Measurements from ENCODE around the gene TSSK6.

TSSK6 gene

DNA sequence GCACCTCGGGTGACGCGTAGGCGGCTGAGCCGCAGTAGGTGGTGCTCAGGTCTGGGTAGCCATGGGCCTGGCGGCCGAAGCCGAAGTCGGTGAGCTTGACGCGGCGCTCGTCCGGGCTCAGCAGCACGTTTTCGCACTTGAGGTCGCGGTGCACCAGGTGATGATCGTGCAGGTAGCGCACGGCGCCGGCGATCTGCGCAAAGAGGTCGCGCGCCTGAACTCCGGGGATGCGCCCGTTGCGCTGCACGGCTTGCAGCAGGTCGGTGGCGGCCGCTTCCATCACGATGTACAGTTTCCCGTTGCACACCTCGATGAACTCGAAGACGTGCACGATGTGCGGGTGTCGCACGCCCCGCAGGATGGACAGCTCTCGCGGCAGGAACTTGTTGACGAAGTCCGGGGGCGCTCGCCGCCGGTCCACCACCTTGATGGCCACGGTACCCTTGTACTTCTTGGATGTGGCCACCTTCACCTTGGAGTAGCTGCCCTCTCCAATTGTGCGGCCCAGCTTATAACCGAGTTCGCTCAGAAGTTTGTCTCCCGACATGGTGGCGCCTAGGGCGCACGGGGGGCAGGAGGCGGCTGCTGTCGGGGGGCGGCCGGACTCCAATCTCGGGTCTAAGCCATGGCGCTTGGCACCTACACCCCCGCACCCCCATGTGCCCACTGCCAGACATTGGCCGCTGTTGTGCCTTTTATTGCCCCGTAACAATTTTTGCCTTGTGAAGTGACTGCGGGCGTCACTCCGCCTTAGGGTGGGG, at the start of gene TSSK6:
TSSK6 (minus strand) TSS at position 668 of the 761 bp plus-strand sequence; CDS start at position 547, 121 bp downstream.
- DNase-seq: no peak

DNA sequence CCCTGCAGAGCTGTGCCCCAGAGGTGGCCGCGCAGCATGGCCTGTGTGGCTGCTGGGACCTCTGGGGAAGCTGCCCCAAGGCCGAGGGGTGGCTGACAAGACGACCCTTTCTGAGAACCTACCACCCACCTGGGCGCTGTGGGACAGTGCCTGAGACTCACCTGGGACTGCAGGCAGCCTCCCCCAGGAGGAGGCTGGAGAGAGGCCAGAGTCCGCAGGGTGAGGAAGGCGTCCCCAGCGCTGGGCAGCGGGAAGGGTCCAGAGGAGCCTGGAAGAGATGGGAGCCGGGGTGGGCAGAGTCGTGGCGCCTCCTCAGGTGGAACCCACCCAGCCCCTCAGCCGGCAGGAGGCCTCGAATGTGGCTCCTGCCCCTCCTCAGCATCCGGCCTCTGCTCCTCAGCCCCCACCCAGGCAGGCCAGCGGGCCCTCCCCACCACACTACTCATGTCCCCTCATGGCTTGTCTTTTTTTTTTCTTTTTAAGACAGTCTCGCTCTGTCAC, 48.0 kb upstream of the TSSK6 start:
- no peak for DNase-seq

DNA sequence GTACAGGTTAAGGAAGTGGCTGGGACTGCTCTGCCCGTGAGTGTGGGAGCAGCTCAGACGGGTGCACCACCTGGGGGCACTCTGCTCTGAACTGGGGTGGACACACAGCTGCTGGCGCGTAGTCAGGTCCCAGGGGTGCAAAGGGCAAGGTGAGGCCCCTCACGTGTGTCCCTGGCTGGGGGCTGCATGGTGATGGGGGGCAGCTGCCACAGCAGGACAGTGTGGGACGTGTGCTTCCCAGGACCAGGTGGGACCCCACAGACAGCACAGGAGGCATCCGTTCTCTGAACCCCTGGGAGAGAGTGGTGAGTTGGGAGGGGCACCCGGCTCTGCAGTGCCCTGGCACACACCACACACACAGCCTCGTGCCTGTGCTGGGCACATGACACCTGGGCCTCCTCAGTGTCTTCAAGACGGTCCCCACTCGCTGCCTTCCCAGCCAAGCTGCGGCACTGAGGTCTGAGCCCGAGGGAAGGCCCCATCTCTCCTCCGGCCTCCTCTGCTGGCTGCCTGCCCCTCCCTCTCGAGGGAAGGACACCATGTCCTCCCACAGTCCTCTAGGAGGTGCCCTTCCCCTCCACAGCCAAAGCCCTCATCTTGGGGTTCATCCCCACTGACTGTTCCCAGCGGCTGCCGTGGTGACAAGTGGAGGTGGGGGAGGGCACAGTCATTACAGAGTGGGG, 47.5 kb upstream of the TSSK6 start:
- DNase-seq: no peak

DNA sequence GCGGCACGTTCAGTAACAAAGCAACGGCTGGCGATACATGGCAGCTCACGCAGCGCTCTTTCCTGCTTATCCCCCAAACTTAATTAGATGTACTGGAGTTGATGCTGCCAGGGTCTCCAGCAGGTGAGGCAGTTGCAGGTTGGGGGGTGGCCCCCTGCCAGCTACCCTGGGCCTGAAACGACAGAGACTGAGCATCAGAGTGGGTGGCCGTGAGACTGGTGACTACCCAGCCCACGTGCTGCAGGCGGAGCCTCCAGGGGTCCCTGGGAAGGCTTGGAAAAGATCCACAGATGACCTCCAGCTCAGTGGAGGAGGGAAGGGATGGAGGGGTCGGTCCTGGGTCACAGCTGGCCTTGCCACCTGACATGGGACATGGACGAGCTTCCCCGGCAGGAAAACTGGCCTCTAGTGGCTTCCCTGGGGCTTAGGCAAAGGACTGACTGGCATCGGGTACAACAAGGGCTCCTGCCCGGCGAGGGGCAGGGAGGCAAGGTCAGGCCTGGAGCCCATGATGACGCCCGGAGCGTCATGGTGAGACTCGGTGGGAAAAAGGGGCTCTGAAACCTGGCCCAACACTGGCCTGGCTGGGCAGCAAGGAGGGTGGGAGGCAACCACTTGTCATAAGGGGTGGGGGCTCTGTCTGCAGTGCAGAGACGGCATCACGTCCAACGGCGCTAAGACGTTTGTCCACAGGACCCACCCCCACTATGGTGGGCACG, 46.8 kb upstream of the TSSK6 start:
- no peak for DNase-seq

DNA sequence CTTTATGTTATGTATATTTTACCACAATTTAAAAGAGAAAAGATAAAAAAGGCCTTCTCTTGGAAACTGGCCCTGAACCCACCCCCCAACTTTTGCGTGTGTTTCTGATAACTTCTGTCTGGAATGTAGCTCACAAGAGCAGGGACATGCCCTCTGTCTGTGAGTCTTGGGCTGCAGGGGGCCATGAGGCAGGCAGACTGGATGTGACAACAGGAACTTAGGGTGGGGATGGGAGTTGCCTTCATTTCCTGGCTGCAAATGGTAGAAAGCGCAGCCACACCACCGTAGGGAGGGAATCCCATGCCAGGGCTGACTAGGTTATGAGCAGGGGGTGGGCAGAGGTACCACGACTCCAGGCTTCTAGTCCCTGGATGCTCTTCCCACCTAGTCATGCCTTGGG, 44.6 kb upstream of the TSSK6 start:
- no peak for DNase-seq

DNA sequence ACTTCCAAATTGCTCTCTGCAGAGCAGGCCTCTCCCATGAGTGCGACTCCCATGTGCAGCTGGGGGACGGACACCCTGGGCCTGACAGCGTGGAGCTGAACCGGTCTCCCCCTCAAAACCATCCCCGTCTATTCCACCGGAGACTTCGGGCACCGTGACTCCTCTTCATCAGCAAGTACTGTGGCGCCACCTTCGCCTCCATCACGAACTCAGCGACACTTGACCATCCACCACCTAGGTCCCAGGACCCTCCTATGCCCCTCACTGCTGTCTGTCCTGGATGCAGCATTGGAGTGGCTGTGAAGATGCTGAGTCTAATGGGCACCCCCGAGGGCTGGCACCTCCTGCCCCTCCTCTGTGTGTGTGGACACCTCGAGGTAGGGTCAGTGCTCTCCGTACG, 43.3 kb upstream of the TSSK6 start:
- DNase-seq: no peak

DNA sequence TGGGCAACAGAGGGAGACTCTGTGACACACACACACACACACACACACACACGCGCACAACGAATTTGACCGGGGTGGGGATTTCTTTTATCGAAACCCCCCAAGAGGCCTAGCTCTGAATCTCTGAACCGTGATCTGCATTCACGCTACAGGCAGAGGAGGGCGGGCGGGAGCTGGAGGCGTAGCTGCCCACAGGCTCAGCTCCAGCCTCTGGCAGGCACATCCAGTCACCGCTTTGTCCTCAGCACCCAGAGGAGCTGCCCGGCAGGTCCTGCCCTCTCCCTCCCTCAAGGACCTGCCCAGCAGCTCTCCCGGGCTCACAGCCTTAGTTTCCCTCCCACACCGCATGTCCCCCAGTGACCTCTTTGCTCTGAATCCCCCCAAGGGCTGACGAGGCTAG, 42.7 kb upstream of the TSSK6 start:
- DNase-seq: no peak

DNA sequence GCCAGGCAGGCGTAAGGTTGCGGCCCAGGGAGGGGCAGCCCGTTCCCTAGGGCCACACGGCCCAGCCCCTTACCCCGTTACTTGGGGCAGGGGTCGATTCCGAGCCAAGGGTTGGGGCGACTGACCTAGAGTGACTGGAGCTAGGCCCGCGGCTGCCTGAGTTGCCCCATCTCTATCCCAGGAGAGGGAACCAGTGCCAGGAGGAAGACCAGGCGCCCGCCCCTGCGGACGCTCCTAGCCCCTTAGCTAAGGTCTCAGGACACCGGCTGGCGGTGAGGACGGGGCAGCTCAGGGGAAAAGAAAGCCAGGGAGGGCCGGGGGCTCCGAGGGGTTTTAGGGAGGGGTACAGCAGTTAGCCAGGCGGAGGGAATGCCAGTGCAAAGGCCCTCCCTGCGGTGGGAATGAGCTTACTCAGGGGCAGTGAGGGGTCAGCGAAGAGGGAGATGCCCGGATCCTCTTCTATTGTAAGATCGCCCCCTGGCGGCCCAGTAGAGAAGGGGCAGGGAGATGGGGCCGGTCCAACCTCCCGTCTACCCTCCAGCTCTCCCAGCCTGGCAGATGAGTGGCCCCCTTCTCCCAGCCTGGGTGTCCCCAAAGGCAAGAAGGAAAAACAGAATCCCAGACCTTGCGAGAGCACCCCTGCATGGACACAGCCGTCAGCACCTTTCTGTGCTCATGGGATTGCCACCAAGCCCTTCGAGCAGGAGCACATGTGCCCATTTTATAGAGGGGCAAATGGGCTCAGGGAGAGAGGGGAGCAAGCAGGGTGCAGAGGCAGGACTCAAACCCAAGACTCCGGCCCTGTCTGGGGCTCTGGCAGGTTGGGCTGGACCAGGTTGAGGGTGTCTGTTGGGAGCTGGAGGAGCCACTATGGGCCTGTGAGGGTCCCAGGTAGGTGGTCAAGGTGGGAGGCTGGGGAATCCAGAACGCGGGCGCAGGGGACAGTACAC, 39.0 kb upstream of the TSSK6 start:
- DNase-seq: no peak

DNA sequence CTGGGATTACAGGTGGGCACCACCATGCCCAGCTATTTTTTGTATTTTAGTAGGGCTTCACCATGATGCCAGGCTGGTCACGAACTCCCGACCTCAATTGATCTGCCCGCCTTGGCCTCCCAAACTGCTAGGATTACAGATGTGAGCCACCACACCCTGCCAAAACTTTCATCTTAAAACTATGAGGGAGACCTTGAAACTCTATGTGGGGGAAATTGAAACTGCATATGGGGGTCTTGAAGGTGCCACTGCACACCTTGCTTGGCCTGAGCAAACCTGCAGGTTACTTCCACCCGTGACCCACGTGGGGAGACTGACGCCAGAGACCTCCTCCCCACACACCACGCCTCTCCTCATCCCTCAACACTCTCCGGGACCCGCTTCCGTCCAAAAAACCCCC, 38.3 kb upstream of the TSSK6 start:
- DNase-seq: no peak

DNA sequence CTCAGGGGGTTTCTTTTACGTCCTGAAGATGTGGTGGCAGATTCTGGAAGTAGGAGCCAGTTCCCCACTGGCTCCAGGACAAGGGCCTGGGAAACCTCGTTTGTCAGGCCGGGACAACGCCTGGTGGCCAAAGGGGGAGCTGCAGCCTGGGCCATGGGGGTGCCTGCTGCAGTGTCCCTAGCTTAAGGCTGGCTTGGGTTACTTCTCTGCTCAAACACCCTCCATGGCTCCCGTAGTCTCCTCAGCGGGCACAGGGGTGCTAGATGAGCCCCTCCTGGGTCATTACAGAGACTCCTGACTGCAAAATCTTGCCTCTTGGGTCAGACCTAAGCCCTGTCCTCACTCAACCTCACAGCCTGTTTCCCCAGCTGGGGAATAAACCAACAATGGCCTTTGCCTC, 37.5 kb upstream of the TSSK6 start:
- no peak for DNase-seq

DNA sequence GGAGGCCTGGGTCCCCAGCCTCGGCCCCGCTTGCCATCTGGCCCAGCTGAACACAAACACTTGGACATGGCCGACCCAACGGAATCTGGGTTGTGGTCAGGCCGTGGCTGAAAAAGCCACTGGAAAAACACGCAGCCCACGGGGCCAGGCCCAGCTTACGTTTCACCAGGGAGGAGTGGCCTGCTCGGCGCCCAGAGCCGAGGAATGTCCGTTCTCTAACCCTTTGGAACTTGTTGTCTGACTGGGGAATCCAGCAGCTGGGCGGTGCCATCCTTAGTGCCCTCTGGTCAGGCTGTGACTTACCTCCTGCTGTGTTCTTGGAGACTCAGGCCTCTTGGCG, 36.5 kb upstream of the TSSK6 start:
- DNase-seq: no peak

DNA sequence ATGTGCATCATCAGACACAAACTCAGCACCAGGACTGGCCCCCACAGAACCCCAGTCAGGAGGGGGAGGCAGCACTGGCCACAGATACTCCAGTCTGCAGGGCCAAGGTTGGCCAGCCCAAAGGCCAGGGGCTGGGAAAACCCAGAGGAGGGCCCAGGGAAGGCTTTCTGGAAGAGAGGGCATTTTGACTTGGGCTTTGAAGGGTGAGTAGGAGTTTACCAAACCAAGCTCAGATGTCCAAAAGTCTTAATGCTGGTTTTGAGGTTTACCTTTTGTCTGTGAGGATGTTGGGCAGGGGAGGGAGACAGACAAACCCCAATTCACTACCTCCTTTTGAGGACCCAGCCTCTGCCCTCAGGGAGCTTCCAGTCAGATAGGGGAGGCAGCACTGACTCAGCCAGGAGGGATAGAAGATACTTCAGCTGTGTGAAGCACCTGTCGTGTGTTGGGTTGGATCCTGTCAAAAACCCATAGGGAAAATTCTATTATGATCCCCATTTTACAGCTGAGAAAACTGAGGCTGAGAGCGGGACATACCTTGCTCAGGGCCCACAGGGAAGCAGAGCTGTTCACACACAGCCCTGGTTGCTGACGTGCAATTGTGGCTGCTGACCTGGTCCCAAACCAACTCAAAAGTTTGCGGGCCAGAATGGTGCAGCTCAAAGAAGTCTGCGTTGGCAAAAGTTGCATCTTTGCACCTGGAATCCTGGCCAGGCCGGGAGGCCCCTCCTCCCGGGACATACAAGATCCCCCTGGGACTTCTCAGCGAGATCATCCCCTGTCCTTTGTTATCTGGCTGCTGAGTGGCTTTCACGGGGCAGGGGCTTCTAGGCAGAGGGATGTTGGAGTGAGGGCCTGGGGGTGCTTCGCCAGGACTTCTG, 35.9 kb upstream of the TSSK6 start:
- DNase-seq: no peak

DNA sequence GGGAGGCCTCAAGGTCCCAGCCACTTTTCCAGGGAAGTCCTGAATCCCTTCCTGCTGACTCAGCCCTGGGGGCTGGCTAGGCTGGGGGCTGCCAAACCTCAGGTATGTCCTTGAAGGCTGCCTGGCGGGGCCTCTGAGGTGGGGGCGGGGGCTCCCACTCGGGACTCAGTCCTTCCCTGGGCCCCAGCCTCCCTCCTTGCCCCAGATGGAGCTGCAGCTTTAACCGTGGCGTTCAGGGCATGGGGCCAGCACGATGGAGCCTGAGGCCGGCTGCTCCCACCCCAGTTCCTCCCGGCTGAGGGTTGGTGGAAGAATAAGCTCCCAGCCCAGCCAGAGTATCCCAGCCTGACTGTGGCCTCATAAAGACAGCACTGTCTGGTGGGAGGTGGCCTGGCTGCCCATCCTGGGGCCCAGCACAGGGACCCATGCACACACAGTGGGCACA, 35.2 kb upstream of the TSSK6 start:
- no peak for DNase-seq

DNA sequence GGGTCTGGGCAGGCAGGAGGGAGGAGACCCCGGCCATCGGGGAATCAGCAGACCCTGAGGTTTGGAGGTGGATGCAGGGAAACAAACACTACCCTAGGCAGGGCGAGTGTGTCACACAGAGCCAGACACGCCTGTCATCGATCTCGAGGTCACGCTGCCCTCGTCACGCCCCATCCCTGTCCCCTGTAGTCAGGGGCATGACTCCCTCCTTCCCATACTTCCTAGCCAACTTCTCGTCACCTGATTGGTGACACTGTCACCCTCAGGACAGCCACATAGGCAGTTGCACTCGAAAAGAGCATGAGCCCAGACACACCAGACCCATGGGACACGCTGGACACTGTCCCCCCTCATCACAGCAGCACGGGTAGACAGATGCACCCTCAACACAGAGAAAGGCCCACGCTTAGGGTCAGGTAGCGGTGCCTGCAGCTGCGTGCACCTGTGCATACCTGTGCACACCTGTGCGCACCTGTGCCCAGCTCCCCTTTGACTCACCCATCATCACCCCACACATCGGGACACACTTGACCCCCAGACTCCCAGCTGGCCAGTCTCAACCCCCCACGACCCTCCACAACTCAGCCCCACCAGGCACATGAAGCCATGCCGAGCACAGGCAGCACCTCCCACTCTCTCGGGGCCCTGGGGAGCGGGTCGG, 34.6 kb upstream of the TSSK6 start:
- no peak for DNase-seq

DNA sequence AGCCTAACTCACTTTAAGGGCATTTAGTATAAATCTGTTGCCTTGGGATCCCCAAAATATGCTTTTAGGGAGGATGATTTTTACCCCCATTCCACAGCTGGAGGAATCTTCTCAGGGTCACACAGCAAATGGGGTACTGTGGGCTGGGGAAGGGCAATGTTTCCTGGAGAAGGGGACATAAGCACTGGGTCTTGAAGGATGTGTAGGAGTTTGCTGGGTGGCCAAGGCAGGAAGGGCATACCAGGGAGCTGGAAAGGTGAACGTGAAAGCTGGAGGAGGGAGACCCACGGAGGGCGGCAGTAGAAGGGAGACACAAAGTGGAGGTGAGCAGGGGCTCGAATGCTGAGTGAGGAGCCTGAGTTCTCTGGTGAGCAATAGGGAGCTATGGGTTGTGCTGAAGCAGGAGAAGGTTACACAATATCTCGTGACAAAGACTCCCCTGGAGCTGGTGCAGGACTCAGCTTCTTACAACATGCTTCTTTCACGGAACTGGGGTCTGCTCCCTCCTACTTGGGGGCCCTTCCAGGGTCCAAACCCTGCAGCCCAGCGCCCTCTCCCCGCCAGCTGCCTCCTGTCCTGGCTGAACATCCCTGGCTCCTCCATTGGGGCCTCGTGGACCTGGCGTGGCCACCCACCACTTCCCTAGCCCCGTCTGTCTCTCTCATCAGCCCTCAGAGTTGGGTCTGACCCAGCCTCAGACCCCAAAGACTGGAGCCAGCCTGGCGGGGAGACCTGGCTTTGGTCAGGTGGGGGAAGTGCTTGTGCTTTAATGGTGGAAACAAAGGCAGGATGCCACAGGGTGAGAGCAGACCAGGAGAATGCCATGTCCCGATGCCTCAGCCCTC, 33.8 kb upstream of the TSSK6 start:
- no peak for DNase-seq

DNA sequence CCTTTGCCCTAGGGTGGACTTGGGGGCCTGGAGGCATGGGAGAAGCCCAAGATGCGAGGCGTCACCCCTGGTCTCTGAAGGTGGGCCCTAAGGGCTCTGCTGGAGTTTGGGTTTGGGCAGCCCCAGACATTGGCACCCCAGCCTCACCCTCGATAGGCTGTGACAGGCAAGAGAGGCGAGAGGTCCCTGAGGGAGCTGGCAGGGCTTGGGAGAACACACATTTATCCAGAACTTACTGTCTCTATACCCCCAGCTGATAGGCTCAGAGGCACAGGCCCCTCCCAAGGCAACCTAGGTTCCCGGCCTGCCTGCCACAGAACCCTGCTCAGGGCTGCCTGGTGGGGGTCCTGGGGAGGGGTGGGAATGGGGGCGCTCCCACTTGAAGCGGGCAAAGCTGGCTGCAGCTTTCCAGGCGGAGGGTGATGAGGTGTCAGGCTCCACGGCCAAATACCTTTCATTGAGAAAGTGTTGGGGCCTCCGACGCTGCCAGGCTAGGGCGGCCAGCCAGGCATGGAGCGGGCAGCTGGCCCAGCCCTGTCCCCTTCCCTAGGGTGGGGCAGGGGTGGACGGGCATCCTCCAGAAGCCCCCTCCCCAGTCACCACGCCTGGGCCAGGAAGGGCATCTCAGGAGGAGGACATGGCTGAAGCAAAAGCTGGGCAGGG, 32.5 kb upstream of the TSSK6 start:
- no peak for DNase-seq

DNA sequence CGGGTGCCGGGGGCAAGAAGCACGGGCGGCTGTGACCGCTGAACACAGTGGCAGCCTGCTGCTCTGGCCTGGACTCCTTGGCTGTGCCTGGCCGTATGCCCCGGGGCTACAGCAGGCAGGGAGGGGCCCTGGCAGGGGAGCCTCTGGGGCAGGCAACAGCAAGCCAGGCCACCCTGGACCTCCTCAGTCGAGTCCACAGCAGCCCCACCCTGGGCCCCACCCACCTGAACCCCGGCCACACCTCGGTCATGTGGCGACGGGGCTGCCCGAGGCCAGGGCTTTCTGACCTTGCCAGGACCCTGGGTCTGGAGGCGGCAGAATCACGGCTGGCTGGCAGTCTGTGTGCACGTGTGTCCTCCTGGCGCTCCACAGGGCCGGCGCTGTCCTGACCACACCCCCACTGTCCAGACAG, 31.4 kb upstream of the TSSK6 start:
- no peak for DNase-seq

DNA sequence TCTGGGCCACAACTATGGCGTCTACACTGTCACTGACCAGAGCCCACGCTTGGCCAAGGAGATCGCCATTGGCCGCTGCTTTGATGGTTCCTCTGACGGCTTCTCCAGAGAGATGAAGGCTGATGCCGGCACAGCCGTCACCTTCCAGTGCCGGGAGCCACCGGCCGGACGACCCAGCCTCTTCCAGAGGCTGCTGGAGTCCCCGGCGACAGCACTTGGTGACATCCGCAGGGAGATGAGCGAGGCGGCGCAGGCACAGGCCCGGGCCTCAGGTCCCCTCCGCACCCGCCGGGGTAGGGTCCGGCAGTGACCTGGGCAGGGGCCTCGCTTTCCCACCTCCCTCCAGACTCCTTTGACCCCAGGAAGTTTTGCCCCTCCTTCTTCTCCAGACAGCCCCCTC, 30.4 kb upstream of the TSSK6 start:
- DNase-seq: no peak

DNA sequence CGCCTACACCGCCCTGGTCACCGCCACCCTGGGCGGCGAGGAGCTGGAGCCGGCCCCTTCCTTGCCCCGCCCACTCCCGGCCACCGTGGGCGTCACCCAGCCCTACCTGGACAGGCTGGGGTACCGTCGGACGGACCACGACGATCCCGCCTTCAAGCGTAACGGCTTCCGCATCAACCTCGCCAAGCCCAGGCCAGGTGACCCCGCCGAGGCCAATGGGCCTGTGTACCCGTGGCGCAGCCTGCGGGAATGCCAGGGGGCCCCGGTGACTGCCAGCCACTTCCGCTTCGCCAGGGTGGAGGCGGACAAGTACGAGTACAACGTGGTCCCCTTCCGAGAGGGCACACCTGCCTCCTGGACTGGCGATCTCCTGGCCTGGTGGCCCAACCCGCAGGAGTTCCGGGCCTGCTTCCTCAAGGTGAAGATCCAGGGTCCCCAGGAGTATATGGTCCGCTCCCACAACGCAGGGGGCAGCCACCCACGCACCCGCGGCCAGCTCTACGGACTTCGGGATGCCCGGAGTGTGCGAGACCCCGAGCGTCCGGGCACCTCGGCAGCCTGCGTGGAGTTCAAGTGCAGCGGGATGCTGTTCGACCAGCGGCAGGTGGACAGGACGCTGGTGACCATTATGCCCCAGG, 29.7 kb upstream of the TSSK6 start:
- no peak for DNase-seq

Measured in SHP77 (cell line).